ENCODE results near the gene ZNF586.
"Not testable (repeated sequence)": the region's sequence is repeated elsewhere in the genome, so short reads cannot be mapped to it uniquely, and the experiment has no call there.

ZNF586 gene

GRCh38 chr19:57769345-57770131 lies at the start of gene ZNF586:
Gene ZNF586 (plus strand): TSS chr19:57769676. CDS start chr19:57769843, 167 bp downstream.
- peak; percentile 94 for DNase-seq

GRCh38 chr19:57719901-57720519 lies 49.5 kb upstream of the ZNF586 start:
- DNase-seq, result no peak

GRCh38 chr19:57720878-57721277 lies 48.6 kb upstream of the ZNF586 start:
- DNase-seq, result no peak

- DNase-seq, result not testable (repeated sequence)
These were observed 31.2 kb upstream of the ZNF586 start for GRCh38 chr19:57738320-57738719.

DNA sequence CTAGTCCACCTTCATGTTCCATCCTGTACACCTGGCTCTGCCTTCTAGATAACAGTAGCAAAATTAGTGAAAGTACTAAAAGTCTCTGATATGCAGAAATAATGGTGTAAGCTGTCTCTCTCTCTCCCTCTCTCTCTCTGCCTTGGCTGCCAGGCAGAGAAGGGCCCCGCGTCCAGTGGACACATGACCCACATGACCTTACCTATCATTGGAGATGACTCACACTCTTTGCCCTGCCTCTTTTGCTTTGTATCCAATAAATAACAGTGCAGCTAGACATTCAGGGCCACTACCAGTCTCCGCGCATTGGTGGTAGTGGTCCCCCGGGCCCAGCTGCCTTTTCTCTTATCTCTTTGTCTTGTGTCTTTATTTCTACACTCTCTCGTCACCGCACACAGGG lies 30.7 kb upstream of the ZNF586 start:
- DNase-seq, result not testable (repeated sequence)

- DNase-seq, result peak; percentile 92
These were observed 22.6 kb upstream of the ZNF586 start, which contains the start of gene ZNF776 for GRCh38 chr19:57746580-57747471. Gene ZNF776 (plus strand): TSS chr19:57746815. CDS start chr19:57747059, 244 bp downstream.

DNA sequence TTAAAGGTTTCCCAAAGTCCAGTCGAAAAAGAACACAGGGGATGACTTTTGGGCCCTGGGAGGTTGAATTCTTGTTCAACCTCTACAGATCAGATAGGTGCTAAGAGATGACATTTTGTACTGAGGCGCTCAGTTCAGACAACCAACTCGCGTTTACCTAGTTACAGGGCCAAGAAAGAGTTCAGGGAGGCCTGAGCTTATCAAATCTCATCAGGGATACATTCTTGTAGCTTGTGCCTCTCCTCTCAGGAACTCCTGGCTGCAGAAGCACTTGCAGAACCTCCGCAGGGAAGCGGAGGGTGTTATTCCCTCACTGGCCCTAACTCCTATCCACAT lies 22.0 kb upstream of the ZNF586 start:
- DNase-seq, result no peak

DNA sequence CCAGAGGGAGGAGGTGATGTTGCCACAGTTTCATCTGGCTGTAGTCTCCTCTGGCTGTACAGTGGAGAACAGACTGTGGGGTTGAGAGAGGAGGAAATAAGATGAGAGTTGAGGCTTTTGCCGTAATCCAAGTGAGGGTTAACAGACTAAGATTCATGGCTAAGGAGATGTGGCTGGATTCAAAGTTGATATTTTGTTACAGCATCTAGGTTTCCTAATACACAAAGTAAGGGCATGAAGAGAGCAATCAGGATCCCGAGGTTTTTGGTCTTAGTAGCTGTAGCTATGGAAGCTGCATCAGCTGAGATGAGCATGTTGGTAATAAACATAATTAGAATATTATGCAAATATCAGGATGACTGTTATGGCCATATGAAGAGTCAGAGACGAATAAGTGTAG lies 21.4 kb upstream of the ZNF586 start:
- DNase-seq, result no peak

DNA sequence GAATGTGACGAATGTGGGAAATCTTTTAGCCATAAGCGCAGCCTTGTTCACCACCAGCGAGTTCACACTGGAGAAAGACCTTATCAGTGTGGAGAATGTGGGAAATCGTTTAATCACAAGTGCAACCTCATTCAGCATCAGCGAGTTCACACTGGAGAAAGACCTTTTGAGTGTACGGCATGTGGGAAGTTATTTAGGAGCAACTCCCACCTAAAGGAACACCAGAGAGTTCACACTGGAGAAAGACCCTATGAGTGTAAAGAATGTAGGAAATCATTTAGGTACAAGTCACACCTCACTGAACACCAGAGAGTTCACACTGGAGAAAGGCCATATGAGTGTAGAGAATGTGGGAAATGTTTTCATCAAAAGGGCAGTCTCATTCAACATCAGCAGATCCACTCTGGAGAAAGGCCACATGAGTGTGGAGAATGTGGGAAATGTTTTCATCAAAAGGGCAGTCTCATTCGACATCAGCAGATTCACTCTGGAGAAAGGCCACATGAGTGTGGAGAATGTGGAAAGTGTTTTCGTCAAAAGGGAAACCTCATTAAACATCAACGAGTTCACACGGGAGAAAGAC lies 15.3 kb upstream of the ZNF586 start:
- no peak for DNase-seq

DNA sequence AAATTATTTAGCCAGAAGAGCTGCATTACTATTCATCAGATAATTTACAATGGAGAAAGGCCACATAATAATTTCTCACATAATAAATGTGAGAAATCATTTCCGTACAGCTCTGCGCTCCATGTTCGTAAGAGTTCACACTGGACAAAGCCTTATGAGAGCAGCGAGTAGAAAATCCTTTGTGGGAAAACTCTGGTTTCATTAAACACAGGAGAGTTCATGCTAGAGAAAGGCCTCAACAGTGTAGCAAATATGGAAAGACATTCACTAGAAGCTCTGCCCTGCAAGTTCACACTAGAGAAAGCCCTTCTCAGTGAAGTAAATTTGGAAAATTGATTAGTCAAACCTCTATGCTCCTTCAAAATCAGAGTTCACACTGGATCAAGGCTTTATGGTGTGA lies 14.4 kb upstream of the ZNF586 start:
- no peak for DNase-seq

DNA sequence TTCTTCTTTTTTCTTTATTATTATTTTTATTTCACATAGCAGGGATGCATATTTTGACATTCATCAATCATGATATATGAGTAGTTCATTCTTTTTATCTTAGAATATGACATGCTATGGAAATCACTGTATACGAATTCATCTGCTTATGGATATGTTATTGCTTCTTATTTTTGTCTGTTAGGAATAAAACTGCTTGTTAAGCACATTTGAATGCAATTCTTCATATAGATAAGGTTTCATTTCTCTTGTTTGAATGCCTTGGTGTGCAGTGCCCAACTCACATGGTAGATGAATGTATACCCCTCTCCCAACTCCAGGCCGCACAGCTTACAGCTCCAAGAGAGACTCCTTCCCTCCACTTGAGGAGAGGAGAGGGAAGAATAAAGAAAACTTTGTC lies 11.5 kb upstream of the ZNF586 start:
- DNase-seq, result no peak

DNA sequence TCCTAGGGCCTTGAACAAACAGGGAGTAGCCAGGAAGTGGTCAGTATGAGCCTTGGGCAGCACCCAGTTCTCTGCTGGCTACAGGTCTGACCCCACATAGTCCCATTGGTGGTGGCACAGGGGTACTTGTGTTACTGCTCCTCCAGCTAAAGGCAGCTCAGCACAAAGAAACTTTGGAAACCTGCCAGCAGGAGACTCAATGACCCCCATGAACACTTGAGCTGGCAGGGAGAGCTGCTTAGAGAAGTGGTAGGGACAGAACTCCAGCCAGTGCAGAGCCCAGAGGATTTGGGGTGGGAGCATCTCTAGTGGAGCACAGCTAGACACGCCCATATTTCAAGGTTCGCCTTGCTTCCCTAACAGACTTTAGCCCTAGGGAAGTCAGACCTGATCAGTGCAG lies 10.4 kb upstream of the ZNF586 start:
- no peak for DNase-seq

- DNase-seq, result no peak
These were observed 1.9 kb downstream of the ZNF586 start for GRCh38 chr19:57771417-57771816.

DNA sequence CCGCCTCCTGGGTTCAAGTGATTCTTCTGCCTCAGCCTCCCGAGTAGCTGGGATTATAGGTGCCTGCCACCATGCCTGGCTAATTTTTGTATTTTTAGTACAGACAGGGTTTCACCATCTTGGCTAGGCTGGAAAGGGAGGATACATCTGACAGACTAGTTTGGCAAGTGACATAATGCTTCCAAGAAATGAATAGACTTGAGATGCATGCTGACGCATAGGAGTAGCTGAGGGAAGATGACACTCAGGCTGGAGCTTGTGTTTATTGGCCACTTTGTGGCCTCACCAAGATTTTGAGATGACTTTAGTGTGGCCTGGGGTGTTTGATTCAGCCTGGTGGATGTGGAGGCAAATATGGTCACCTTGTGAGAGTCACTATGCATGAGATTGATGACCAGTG lies 4.0 kb downstream of the ZNF586 start:
- DNase-seq, result peak; percentile 12

- DNase-seq, result no peak
These were observed 7.4 kb downstream of the ZNF586 start for GRCh38 chr19:57776764-57777296.

- no peak for DNase-seq
These were observed 8.9 kb downstream of the ZNF586 start for GRCh38 chr19:57778336-57778735.

GRCh38 chr19:57779220-57779845 lies 9.9 kb downstream of the ZNF586 start:
- DNase-seq, result no peak

- no peak for DNase-seq
These were observed 16.8 kb downstream of the ZNF586 start for GRCh38 chr19:57786286-57786685.

DNA sequence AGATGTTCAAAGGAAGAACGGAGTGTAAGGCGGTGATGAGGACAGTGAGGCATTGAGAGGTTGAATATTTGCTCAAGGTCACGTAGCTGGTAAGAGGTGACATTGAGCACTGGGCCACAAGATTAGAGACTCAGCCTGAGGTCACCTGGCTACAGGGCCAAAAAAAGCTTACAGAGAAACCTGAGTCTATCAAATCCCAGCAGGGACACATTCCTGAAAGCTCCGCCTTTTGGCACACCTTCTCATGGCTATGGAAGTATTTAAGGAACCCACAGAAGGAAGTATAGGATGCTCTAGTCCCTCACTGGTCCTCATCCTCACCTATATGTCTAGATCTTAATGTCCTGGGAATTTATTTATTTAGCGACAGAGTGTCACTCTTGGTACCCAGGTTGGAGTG lies 17.4 kb downstream of the ZNF586 start:
- no peak for DNase-seq

DNA sequence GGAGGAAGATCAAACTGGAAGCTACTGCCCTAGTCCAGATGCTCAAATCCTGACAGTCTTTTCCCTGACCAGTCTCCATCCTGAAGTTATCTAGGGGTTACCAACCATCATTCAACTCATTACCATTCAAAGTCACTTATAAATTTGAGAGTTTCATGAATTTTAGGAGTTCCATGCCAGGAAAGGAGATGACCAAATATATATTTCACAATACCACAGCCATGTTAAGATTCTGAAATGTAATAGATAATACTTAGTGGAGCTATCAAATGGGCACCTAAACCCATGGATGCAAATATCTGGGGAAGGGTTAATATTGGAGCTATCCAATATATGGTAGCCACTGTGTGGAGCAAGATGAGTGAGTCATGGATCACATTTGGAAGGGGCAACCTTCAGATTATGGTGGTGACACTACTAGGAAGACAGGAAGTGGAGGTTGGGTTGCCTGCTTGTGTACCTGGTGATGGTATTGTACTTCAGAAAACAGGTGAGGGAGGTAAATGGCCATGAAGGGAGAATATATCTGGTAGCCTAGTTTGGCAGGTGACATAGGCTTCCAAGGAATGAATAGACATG lies 18.7 kb downstream of the ZNF586 start:
- no peak for DNase-seq

- no peak for DNase-seq
These were observed 19.8 kb downstream of the ZNF586 start for GRCh38 chr19:57789288-57789687.

GRCh38 chr19:57796580-57796979 lies 27.1 kb downstream of the ZNF586 start:
- DNase-seq, result not testable (repeated sequence)

Measured in activated CD4-positive, alpha-beta T cell treated with anti-CD3 and anti-CD28 coated beads, Interleukin-2, amount 50 U/mL, for 16 hours (primary cell).